Neural cell (in vitro differentiated cells): Measurements from ENCODE around the gene RXFP3. TPM values are rescaled to one million over a fixed set of nuclear protein-coding genes. Genes with fewer than 3 reads are reported as not detected.

ENCODE experiments used
- H2AFZ ChIP-seq: fragments of 200-600, 300-800 bp; sonication (generic), shearing (Covaris generic); 2 replicates; pipeline ENCODE4 v1.6.0; 2014; ENCODE audit warnings: low read depth, mild to moderate bottlenecking, antibody characterized with exemption, low read length, moderate library complexity
- H3F3A ChIP-seq: fragments of 200-600 bp; shearing (Covaris generic); 2 replicates; pipeline ENCODE4 v1.6.1; 2016; ENCODE audit warnings: mild to moderate bottlenecking, moderate library complexity, mixed read lengths, antibody characterized with exemption, low read length; ENCODE audit not compliant: insufficient read depth, poor library complexity, severe bottlenecking
- H3K27ac ChIP-seq: fragments of 200-600, 300-800 bp; sonication (generic), shearing (Covaris generic); 2 replicates; pipeline ENCODE4 v1.5.1; 2014; ENCODE audit warnings: mild to moderate bottlenecking, low read length, moderate library complexity
- H3K27me3 ChIP-seq: fragments of 300-800, 200-600 bp; sonication (generic), shearing (Covaris generic); 2 replicates; pipeline ENCODE4 v1.6.0; 2014; ENCODE audit warnings: mild to moderate bottlenecking, low read depth, low read length, moderate library complexity; ENCODE audit not compliant: insufficient read depth
- H3K36me3 ChIP-seq: fragments of 300-800, 200-600 bp; sonication (generic), shearing (Covaris generic); 2 replicates; pipeline ENCODE4 v1.5.1; 2014; ENCODE audit warnings: mild to moderate bottlenecking, antibody characterized with exemption, low read length, moderate library complexity; ENCODE audit not compliant: insufficient read depth
- H3K4me2 ChIP-seq: fragments of 300-800, 200-600 bp; sonication (generic), shearing (Covaris generic); 2 replicates; pipeline ENCODE4 v1.6.0; 2014; ENCODE audit warnings: mild to moderate bottlenecking, low read length
- H3K4me3 ChIP-seq: fragments of 300-800, 200-600 bp; sonication (generic), shearing (Covaris generic); 2 replicates; pipeline ENCODE4 v1.5.1; 2014; ENCODE audit warnings: mild to moderate bottlenecking, low read length, moderate library complexity
- H3K79me2 ChIP-seq: fragments of 200-600 bp; shearing (Covaris generic); replicated peaks from 2 replicates; pipeline ENCODE4 v1.6.0; 2014; ENCODE audit warnings: mild to moderate bottlenecking, low read length, moderate library complexity; ENCODE audit not compliant: insufficient read depth
- H3K9ac ChIP-seq: fragments of 300-800, 200-600 bp; sonication (generic), shearing (Covaris generic); 2 replicates; pipeline ENCODE4 v1.6.1; 2016; ENCODE audit warnings: mild to moderate bottlenecking, low read length, mixed read lengths
- H3K9me2 ChIP-seq: fragments of 200-600 bp; shearing (Covaris generic); 2 replicates; pipeline ENCODE4 v1.6.1; 2016; ENCODE audit warnings: mild to moderate bottlenecking, low read length, mixed read lengths; ENCODE audit not compliant: insufficient read depth
- H3K9me3 ChIP-seq: fragments of 200-600, 300-800 bp; sonication (generic), shearing (Covaris generic); 2 replicates; pipeline ENCODE4 v1.6.1; 2016; ENCODE audit warnings: mild to moderate bottlenecking, mixed run types, low read length, moderate library complexity, mixed read lengths
- H4K20me1 ChIP-seq: fragments of 200-600 bp; shearing (Covaris generic); 2 replicates; pipeline ENCODE4 v1.6.1; 2016; ENCODE audit warnings: mild to moderate bottlenecking, mixed run types; ENCODE audit not compliant: insufficient read depth
- CTCF ChIP-seq: fragments of 450-650 bp; IDR thresholded peaks from 2 replicates; pipeline ENCODE4 v1.5.1; 2014; ENCODE audit warnings: antibody characterized with exemption, mild to moderate bottlenecking, moderate library complexity; ENCODE audit not compliant: poor library complexity, severe bottlenecking
- EP300 ChIP-seq: fragments of 450-650 bp; conservative IDR thresholded peaks from 2 replicates; pipeline ENCODE4 v1.6.1; 2014; ENCODE audit warnings: antibody characterized with exemption, mild to moderate bottlenecking, moderate library complexity; ENCODE audit not compliant: poor library complexity, severe bottlenecking
- EZH2 ChIP-seq: fragments of 200-600, 300-800 bp; shearing (Covaris generic), sonication (generic); IDR thresholded peaks from 2 replicates; pipeline ENCODE4 v1.6.1; 2014; ENCODE audit warnings: antibody characterized with exemption, low read length, borderline replicate concordance, mild to moderate bottlenecking; ENCODE audit not compliant: insufficient read depth, poor library complexity, severe bottlenecking
- MXI1 ChIP-seq: fragments of 450-650 bp; conservative IDR thresholded peaks from 2 replicates; pipeline ENCODE4 v1.6.1; 2014; ENCODE audit warnings: antibody characterized with exemption, mild to moderate bottlenecking; ENCODE audit not compliant: poor library complexity, severe bottlenecking
- POLR2AphosphoS5 ChIP-seq: IDR thresholded peaks from 2 replicates; pipeline ENCODE4 v1.6.1; 2012
- RAD21 ChIP-seq: fragments of 450-650 bp; conservative IDR thresholded peaks from 2 replicates; pipeline ENCODE4 v1.6.1; 2014; ENCODE audit warnings: antibody characterized with exemption, mild to moderate bottlenecking, moderate library complexity
- SMC3 ChIP-seq: fragments of 450-650 bp; conservative IDR thresholded peaks from 2 replicates; pipeline ENCODE4 v1.6.1; 2014; ENCODE audit warnings: antibody characterized with exemption, mild to moderate bottlenecking, moderate library complexity; ENCODE audit not compliant: poor library complexity
- TAF1 ChIP-seq: IDR thresholded peaks from 2 replicates; pipeline ENCODE4 v1.6.1; 2012; ENCODE audit warnings: low read depth
- polyA plus RNA-seq: library from polyadenylated mRNA; depleted of rRNA; stranded (reverse); fragments of >200 nt; gene quantifications from 2 replicates; pipeline ENCODE4 v1.2.3, GENCODE V29; 2014
- TF ChIP-seq, protein P1 (sequence below): IDR thresholded peaks from 2 replicates; pipeline ENCODE4 v1.6.1; 2012; ENCODE audit warnings: borderline replicate concordance

RXFP3 gene
- polyA plus RNA-seq, 1 donor from 2014 or later: not detected

- TF ChIP-seq TAF1: no peak
- no peak for TF ChIP-seq MXI1
- TF ChIP-seq POLR2AphosphoS5: no peak
- no peak for TF ChIP-seq EP300
- TF ChIP-seq RAD21: no peak
- TF ChIP-seq, protein P1, sequence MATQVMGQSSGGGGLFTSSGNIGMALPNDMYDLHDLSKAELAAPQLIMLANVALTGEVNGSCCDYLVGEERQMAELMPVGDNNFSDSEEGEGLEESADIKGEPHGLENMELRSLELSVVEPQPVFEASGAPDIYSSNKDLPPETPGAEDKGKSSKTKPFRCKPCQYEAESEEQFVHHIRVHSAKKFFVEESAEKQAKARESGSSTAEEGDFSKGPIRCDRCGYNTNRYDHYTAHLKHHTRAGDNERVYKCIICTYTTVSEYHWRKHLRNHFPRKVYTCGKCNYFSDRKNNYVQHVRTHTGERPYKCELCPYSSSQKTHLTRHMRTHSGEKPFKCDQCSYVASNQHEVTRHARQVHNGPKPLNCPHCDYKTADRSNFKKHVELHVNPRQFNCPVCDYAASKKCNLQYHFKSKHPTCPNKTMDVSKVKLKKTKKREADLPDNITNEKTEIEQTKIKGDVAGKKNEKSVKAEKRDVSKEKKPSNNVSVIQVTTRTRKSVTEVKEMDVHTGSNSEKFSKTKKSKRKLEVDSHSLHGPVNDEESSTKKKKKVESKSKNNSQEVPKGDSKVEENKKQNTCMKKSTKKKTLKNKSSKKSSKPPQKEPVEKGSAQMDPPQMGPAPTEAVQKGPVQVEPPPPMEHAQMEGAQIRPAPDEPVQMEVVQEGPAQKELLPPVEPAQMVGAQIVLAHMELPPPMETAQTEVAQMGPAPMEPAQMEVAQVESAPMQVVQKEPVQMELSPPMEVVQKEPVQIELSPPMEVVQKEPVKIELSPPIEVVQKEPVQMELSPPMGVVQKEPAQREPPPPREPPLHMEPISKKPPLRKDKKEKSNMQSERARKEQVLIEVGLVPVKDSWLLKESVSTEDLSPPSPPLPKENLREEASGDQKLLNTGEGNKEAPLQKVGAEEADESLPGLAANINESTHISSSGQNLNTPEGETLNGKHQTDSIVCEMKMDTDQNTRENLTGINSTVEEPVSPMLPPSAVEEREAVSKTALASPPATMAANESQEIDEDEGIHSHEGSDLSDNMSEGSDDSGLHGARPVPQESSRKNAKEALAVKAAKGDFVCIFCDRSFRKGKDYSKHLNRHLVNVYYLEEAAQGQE: no peak
- TF ChIP-seq SMC3: no peak
- TF ChIP-seq CTCF: no peak
- no peak for TF ChIP-seq EZH2
- Histone ChIP-seq H3K27me3 (no peaks in the 10 kb centered on the region), H3F3A (no peaks in the 10 kb centered on the region), H2AFZ (no peak overlapping the region), H3K4me2 (no peak overlapping the region), H3K9me3 (no peaks in the 10 kb centered on the region), H3K9me2 (no peaks in the 10 kb centered on the region), H3K27ac (no peak overlapping the region), H3K9ac (no peak overlapping the region), H3K4me3 (no peak overlapping the region), H3K36me3 (no peaks in the 10 kb centered on the region), H3K79me2 (no peaks in the 10 kb centered on the region), H4K20me1 (no peaks in the 10 kb centered on the region)
Measured at GRCh38 chr5:33927685-33928084, 8.5 kb upstream of the RXFP3 start.

DNA sequence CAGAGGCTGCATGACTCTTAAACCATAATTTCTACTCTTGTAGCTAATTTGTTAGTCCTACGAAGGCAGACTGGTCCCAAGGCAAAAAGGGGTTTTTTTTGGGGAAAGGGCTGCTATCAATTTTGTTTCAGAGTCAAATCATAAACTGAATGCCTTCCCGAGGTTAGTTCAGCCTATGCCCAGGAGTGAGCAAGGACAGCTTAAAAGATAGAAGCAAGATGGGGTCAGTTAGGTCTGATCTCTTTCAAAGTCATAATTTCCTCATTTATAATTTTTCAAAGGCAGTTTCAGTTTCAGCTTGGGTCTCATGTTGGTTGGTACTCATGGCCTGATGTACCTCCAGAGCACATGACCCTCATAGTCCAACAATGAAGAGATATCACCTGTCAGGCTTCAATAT, 7.9 kb upstream of the RXFP3 start:
- Histone ChIP-seq H3F3A (no peaks in the 10 kb centered on the region), H3K27ac (no peak overlapping the region), H2AFZ (no peak overlapping the region), H3K9ac (no peak overlapping the region), H3K9me2 (no peaks in the 10 kb centered on the region), H3K4me2 (no peak overlapping the region), H3K27me3 (no peaks in the 10 kb centered on the region), H3K9me3 (no peaks in the 10 kb centered on the region), H3K4me3 (no peak overlapping the region), H3K36me3 (no peaks in the 10 kb centered on the region), H4K20me1 (no peaks in the 10 kb centered on the region), H3K79me2 (no peaks in the 10 kb centered on the region)
- TF ChIP-seq SMC3: no peak
- no peak for TF ChIP-seq TAF1
- TF ChIP-seq CTCF: no peak
- no peak for TF ChIP-seq POLR2AphosphoS5
- no peak for TF ChIP-seq EP300
- no peak for TF ChIP-seq MXI1
- no peak for TF ChIP-seq EZH2
- no peak for TF ChIP-seq RAD21
- TF ChIP-seq, protein P1: no peak
